RWPE1 (cell line): ENCODE data around the gene TMIGD1.

Source experiments
- CTCF ChIA-PET: fragments of 350-600 bp; sonication (Branson Sonifier 250); formaldehyde crosslinking; extraction: SDS; loops from one replicate; lab custom pipeline; 2021; lab: Yijun Ruan, JAX
- POLR2A ChIA-PET: fragments of 400-600 bp; formaldehyde crosslinking; extraction: SDS; loops from one replicate; lab custom pipeline; 2020; ENCODE audit warnings: antibody characterized with exemption; ENCODE audit not compliant: low non-redundant PET; lab: Yijun Ruan, JAX
- DNase-seq: peaks from one replicate; pipeline ENCODE4 v3.0.0; 2012; ENCODE audit warnings: low spot score
- H3K27ac ChIP-seq: fragments of 450-650 bp; 2 replicates; pipeline ENCODE4 v1.5.1; 2017
- CTCF ChIP-seq: fragments of 450-650 bp; conservative IDR thresholded peaks from 2 replicates; pipeline ENCODE4 v1.5.1; 2017; ENCODE audit warnings: low read depth, mild to moderate bottlenecking

TMIGD1 gene

DNA sequence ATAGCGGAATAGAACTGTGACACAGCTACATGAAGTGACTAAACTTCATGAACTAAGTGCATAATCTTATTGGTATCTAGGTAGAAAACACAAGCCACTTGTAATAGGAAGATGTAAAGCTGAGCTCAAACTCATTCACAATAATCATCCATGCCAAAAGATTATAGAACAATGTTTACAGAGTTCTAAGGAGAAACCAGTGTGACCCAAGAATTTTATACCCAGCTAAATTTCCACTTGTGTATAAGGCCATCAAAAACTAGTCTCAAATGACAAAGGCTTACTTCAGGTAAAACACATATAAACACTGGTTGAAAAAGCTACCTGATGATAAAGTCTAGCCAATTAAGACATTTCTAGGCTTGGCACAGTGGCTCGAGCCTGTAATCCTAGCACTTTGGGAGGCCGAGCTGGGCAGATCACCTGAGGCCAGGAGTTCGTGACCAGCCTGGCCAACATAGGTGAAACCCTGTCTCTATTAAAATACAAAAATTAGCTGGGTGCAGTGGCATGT lies 28.0 kb upstream of the TMIGD1 start:
- DNase-seq, result no peak
- H3K27ac ChIP-seq, result no peak overlapping the region
- ChIA-PET CTCF (no interaction called here), POLR2A (no interaction called here)
- no peak for TF ChIP-seq CTCF

GRCh38 chr17:30360086-30360808 lies 26.4 kb upstream of the TMIGD1 start:
- H3K27ac ChIP-seq, result no peak overlapping the region
- DNase-seq, result no peak
- ChIA-PET POLR2A (no interaction called here), CTCF (no interaction called here)
- TF ChIP-seq CTCF, result no peak

GRCh38 chr17:30358055-30358760 lies 24.4 kb upstream of the TMIGD1 start:
- no peak overlapping the region for H3K27ac ChIP-seq
- CTCF ChIA-PET, result interaction anchor here (0.6 to 1.0 kb wide), 4 partner anchors 20 to 163 kb away, joined by 3 to 6 read pairs (median 4); no protein-coding TSS in a partner anchor
- TF ChIP-seq CTCF, result no peak
- DNase-seq, result no peak
- POLR2A ChIA-PET, result no interaction called here

GRCh38 chr17:30357476-30357875 lies 23.6 kb upstream of the TMIGD1 start:
- no peak overlapping the region for H3K27ac ChIP-seq
- TF ChIP-seq CTCF, result no peak
- ChIA-PET POLR2A (no interaction called here), CTCF (interaction anchor here (0.6 to 1.4 kb wide), 2 partner anchors 17 to 181 kb away, joined by 3 to 7 read pairs; no protein-coding TSS in a partner anchor)
- no peak for DNase-seq

DNA sequence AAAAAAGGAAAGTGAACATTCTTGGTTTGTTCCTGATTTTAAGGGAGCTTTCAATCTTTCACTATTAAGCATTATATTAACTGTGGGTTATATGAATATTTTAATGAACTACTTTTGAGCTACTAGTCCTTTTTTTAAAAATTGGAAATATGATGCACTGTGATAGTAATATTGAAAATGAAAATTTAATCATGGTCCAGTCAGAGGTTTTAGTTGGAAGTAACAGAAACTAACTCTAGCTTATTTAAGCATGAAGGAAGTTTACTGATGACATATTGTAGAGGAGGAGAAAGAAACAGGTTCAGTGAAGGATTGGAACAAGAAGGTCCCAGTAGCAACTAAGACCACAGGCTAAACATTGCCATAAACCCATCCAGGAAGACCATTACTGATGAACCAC lies 20.8 kb upstream of the TMIGD1 start:
- ChIA-PET POLR2A (no interaction called here), CTCF (no interaction called here)
- H3K27ac ChIP-seq, result no peak overlapping the region
- DNase-seq, result no peak
- TF ChIP-seq CTCF, result no peak

DNA sequence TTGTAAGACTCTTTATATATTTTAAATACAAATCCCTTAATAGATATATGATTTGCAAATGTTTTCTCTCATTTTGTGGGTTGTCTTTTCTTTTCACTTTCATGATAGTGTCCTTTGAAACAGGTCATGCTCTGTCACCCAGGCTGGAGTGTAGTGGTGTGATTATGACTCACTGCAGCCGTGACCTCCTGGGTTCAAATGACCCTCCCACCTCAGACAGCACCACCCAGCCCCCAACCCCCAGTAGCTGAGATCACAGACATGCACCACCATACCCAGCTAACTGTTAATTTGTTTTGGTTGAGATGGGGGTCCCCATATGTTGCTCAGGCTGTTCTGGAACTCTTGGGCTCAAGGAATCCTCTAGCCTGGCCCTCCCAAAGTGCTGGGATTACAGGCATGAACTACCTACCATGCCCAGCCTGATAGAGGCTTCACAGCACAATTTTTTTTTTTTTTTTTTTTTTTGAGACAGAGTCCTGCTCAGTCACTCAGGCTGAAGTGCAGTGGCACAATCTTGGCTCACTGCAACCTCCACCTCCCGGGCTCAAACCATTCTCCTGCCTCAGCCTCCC lies 18.5 kb upstream of the TMIGD1 start:
- ChIA-PET CTCF (interaction anchor here (0.5 to 0.8 kb wide), 3 partner anchors 13 to 114 kb away, joined by 3 to 6 read pairs (median 4); no protein-coding TSS in a partner anchor), POLR2A (no interaction called here)
- no peak for TF ChIP-seq CTCF
- no peak overlapping the region for H3K27ac ChIP-seq
- DNase-seq, result no peak
